HL-60 (cell line): ENCODE results near the gene CTNND2.

Experiments used
- DNase-seq, 2 experiments: peaks; one replicate each; pipeline ENCODE4 v3.0.0-alpha.2; 2010 to 2020; ENCODE audit warnings: low read depth in 1 of 2, low spot score in 1 of 2
- H3K27ac ChIP-seq: fragments of 250-450 bp; sonication (Bioruptor Pico); replicated peaks from 2 replicates; pipeline ENCODE4 v1.5.1; 2020; ENCODE audit warnings: mild to moderate bottlenecking, moderate library complexity
- H3K27me3 ChIP-seq: fragments of 250-450 bp; sonication (Bioruptor Pico); 2 replicates; pipeline ENCODE4 v1.5.1; 2021; ENCODE audit warnings: mild to moderate bottlenecking, moderate library complexity; ENCODE audit not compliant: insufficient read depth, poor library complexity, severe bottlenecking
- H3K4me3 ChIP-seq: replicated peaks from 2 replicates; pipeline ENCODE4 v1.5.1; 2011; ENCODE audit warnings: mild to moderate bottlenecking, control low read depth, low read length; ENCODE audit not compliant: insufficient read depth
- CTCF ChIP-seq: IDR thresholded peaks from one replicate; pipeline ENCODE4 v1.5.1; 2011; ENCODE audit warnings: low read length, control low read depth, inconsistent platforms; ENCODE audit not compliant: insufficient read depth
- GABPA ChIP-seq: IDR thresholded peaks from 2 replicates; pipeline ENCODE4 v1.6.1; 2012; ENCODE audit warnings: low read depth
- POLR2AphosphoS5 ChIP-seq: IDR thresholded peaks from 2 replicates; pipeline ENCODE4 v1.6.1; 2012; ENCODE audit warnings: low read depth
- REST ChIP-seq: IDR thresholded peaks from 2 replicates; pipeline ENCODE4 v1.6.1; 2012; ENCODE audit warnings: low read depth; ENCODE audit not compliant: insufficient replicate concordance
- SPI1 ChIP-seq: IDR thresholded peaks from 2 replicates; pipeline ENCODE4 v1.6.1; 2012; ENCODE audit warnings: low read depth, mild to moderate bottlenecking, borderline replicate concordance

Gene CTNND2

GRCh38 chr5:11863911-11864310 is 40.3 kb downstream of the CTNND2 start:
- DNase-seq, result no peak
- H3K27me3 ChIP-seq, result no peaks in the 10 kb centered on the region
- H3K4me3 ChIP-seq, result no peak overlapping the region
- TF ChIP-seq REST (no peak), POLR2AphosphoS5 (no peak), CTCF (no peak), SPI1 (no peak), GABPA (no peak)
- no peak overlapping the region for H3K27ac ChIP-seq

- Histone ChIP-seq H3K27ac (no peak overlapping the region), H3K27me3 (no peaks in the 10 kb centered on the region), H3K4me3 (no peak overlapping the region)
- TF ChIP-seq GABPA (no peak), CTCF (no peak), REST (no peak), SPI1 (no peak)
- no peak for DNase-seq
Observed at GRCh38 chr5:11857391-11857790, 46.9 kb downstream of the CTNND2 start.

DNA sequence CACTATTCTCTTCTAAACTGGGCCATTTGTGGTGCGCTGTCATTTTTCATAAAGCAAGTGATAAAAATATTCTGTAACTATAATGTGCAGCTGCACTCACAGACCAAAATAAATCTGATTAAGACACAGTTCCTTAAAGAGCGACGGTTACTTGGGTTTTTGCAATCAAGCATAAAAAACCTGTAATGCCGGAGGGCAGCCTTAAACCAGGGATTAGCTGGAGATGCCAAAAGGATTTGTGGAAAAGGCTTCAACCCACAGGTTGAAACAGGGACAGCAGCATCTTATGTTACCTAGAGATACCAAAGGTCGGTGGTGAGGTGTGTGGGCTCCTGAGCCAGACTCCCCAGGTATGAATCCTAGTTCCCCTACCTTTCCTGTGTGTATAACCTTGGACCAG is 49.3 kb downstream of the CTNND2 start:
- H3K27ac ChIP-seq, result no peak overlapping the region

More for the DNA sequence above, 49.3 kb downstream of the CTNND2 start:
- no peak for DNase-seq
- H3K27me3 ChIP-seq, result no peaks in the 10 kb centered on the region
- H3K4me3 ChIP-seq, result no peak overlapping the region
- no peak for TF ChIP-seq SPI1
- TF ChIP-seq REST, result no peak
- TF ChIP-seq CTCF, result no peak
- no peak for TF ChIP-seq POLR2AphosphoS5
- TF ChIP-seq GABPA, result no peak
